Measurements from ENCODE around the gene TMEM163. TPM values are rescaled to one million over a fixed set of nuclear protein-coding genes. Genes with fewer than 3 reads are reported as not detected.

TMEM163 gene
- total RNA-seq, 2 donors from 2014 or later, result 16.2 to 27.5 TPM

DNA sequence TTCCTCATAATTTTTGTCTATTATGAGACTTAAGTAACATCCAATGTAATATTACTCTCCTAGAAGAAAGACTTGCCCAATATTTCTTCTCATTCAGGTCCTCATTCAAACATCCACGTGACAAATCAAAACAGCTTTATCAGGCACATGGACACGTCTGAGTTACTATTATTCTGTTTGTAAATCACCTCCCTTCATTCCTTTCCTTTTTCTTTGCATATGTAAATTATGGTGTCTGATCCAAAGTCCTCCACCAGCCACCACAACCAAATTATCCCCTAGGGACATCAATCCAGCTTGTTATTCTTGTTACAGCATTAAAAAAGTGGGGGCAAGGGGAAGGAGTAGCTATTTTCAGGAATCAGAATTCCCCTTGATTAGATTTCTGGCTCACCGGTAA lies 7.1 kb downstream of the TMEM163 start:
- Histone ChIP-seq H3K27me3 (no peaks in the 10 kb centered on the region), H3K4me3 (no peak overlapping the region), H3K9me3 (no peaks in the 10 kb centered on the region), H3K36me3 (replicated peaks in 1 of 2; ENCODE audit: insufficient read depth in 1 of 2, low read depth in 2 of 2) (no peaks in the 10 kb centered on the region), H3K4me1 (peaks cover 29% of the 10 kb centered on the region), H3K27ac (peak overlapping the region in 1 of 4 donors; percentile 18)
- intact Hi-C loops (cut with DNase I), result no loop called here
- TF ChIP-seq, protein P1, sequence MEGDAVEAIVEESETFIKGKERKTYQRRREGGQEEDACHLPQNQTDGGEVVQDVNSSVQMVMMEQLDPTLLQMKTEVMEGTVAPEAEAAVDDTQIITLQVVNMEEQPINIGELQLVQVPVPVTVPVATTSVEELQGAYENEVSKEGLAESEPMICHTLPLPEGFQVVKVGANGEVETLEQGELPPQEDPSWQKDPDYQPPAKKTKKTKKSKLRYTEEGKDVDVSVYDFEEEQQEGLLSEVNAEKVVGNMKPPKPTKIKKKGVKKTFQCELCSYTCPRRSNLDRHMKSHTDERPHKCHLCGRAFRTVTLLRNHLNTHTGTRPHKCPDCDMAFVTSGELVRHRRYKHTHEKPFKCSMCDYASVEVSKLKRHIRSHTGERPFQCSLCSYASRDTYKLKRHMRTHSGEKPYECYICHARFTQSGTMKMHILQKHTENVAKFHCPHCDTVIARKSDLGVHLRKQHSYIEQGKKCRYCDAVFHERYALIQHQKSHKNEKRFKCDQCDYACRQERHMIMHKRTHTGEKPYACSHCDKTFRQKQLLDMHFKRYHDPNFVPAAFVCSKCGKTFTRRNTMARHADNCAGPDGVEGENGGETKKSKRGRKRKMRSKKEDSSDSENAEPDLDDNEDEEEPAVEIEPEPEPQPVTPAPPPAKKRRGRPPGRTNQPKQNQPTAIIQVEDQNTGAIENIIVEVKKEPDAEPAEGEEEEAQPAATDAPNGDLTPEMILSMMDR (IDR thresholded peaks at IDR 0.05), result no peak
- TF ChIP-seq POLR2A (IDR thresholded peaks at IDR 0.05), result no peak
- ATAC-seq, result no peak
- DNase-seq, result no peak
- 11 to 18% methylated on average over 3 of the region's 3 CpGs for WGBS, 2 donors

DNA sequence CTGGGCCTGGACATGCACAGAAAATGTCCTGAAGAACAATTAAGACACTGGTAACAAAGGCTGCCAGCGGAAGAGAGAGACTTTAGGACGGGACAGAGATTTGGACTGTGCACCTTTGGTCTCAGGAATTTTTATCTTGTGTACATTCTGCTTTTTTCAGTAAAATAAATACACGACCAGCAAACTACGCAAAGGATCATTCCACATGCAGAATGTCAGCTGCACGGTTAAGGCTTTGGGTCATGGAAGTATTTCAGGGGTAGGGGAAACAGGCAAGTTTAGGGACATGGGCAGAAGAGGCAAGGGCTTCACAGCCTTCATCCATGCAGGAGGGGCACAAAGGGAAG lies 11.5 kb downstream of the TMEM163 start:
- Histone ChIP-seq H3K9me3 (no peaks in the 10 kb centered on the region), H3K4me3 (no peak overlapping the region), H3K27ac (peak overlapping the region in 1 of 4 donors; percentile 17), H3K4me1 (peaks cover 29% of the 10 kb centered on the region), H3K27me3 (no peaks in the 10 kb centered on the region), H3K36me3 (replicated peaks in 1 of 2; ENCODE audit: insufficient read depth in 1 of 2, low read depth in 2 of 2) (no peaks in the 10 kb centered on the region)
- TF ChIP-seq, protein P1 (IDR thresholded peaks at IDR 0.05), result no peak
- TF ChIP-seq POLR2A (IDR thresholded peaks at IDR 0.05), result no peak
- intact Hi-C loops (cut with DNase I), result no loop called here
- 24 to 36% methylated on average over 5 of the region's 5 CpGs for WGBS, 2 donors
- no peak for ATAC-seq
- DNase-seq, result no peak

DNA sequence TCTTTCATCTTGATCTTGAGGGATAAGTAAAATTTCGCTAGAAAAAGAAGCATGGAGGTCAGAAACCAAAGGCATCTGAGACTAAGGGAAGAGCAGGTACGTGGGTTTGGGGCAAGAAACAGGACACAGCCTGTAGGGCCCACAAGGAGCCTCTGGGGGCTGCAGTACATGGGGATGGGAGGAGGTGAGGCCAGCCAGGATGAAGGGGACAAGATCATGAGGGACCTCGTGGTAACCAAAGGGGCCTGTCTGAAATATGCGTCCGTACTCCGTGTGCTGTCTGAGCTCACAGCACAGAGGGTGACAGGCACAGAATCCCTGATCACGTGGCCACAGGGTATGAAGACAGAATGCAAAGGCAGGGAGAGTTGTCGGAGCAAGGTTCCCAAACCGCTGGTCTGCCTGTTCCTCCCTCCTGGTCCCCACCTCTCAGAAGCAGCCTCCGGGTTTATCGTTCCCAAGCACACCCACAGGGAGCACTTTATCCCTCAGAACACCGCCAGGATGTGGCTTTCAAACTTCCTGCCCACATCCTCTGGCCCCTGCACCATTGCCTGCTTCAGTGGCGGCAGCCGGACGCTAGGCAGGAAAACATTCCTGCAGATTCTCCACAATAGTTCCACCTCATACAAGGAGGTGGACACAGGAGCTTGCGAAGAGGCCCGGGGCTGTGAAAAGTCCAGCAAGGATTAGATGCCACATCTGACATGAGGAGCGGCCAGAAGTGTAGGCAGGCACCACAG lies 12.0 kb downstream of the TMEM163 start:
- WGBS, 2 donors, result 61 to 71% methylated on average over 18 of the region's 18 CpGs
- no peak for TF ChIP-seq POLR2A (IDR thresholded peaks at IDR 0.05)
- TF ChIP-seq, protein P1 (IDR thresholded peaks at IDR 0.05), result no peak
- intact Hi-C loops (cut with DNase I), result no loop called here
- H3K27ac ChIP-seq, result peak overlapping the region in 1 of 4 donors; percentile 17
- DNase-seq (no peak), ATAC-seq (no peak)
- peaks cover 23% of the 10 kb centered on the region for H3K4me1 ChIP-seq
- H3K4me3 ChIP-seq, result no peak overlapping the region
- no peaks in the 10 kb centered on the region for H3K27me3 ChIP-seq
- H3K9me3 ChIP-seq, result no peaks in the 10 kb centered on the region
- no peaks in the 10 kb centered on the region for H3K36me3 ChIP-seq (replicated peaks in 1 of 2; ENCODE audit: insufficient read depth in 1 of 2, low read depth in 2 of 2)

DNA sequence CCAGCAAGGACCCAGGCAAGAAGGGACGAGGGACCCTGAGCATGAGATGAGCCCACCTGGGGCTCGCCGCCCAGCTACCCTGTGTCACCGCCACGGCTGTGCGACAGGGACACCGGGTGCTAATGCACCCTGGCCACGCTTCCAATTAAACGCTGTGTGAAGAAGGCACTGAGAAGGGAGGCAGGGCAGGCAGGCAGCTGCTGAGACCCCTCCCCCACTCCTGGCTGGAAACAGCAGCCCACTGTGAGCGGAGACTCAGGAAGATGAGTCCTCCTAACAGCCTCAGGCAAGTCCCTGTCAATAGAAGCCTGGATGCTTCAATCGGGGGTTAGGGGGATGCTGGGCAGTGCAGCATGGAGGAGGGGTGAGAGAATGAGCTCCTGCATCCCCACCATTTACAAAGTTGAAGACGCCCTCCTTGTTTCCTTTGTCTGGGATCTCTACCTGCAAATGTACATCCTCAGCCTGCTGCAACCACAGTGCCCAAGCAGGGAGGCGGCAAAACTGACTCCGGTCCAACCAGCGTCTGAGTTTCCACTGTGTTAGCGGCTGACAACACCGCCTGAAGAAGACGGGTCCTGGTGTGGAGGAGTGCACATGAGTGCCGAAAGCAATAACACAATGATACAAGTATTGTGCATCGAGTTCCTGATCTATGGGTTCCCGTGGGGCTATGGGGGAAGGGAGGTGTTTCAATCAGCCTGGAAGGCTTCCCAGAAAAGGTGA lies 12.8 kb downstream of the TMEM163 start:
- DNase-seq, result no peak
- WGBS, 2 donors, result 82 to 84% methylated on average over 20 to 21 of the region's 21 CpGs
- Histone ChIP-seq H3K27ac (no peak overlapping the region), H3K4me1 (peaks cover 21% of the 10 kb centered on the region), H3K4me3 (no peak overlapping the region), H3K9me3 (no peaks in the 10 kb centered on the region), H3K27me3 (no peaks in the 10 kb centered on the region), H3K36me3 (replicated peaks in 1 of 2; ENCODE audit: insufficient read depth in 1 of 2, low read depth in 2 of 2) (no peaks in the 10 kb centered on the region)
- no peak for TF ChIP-seq POLR2A (IDR thresholded peaks at IDR 0.05)
- TF ChIP-seq, protein P1 (IDR thresholded peaks at IDR 0.05), result no peak
- intact Hi-C loops (cut with DNase I), result no loop called here
- no peak for ATAC-seq

Measured in body of pancreas (tissue), 4 donors.